Measurements from ENCODE around the gene HNF1A. TPM values are rescaled to one million over a fixed set of nuclear protein-coding genes. Genes with fewer than 3 reads are reported as not detected.
"Not testable (repeated sequence)": the region's sequence is repeated elsewhere in the genome, so short reads cannot be mapped to it uniquely, and the experiment has no call there.

The HNF1A gene
- total RNA-seq, 1 donor from 2014 or later = not detected

DNA sequence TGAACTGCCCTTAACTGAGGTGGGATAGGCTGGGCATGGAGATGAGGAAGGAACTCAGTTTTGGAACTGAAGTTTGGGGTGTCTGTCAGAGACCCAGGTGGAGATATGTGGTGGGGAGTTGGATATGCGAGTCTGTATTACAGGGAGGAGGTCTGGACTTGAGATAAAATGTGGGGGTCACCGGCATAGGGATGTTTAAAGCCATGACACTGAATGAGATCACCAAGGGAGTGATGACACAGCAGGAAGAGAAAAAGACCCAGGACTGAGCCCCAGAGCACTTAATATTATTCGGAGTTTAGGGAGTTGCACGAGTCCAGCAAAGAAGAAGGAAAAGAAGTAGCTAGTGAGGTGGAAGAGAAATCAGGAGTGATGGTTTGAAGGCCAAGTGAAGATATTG lies 64.7 kb downstream of the HNF1A start:
- no peak for DNase-seq (ENCODE audit: extremely low read depth, low read depth, low spot score)

DNA sequence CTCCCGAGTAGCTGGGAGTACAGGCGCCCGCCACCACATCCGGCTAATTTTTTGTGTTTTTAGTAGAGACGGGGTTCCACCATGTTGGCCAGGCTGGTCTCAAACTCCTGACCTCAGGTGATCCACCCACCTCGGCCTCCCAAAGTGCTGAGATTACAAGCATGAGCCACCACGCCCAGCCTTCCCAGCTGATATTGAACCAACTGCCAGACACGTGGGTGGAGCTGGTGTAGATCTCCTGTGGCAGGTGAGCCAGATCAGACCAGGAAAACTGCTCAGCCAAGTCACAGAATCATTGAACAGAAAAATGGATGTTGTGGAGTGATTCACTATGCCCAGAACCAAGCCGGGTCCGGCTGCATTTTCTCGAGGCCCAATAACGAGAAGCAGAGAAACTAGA lies 69.1 kb downstream of the HNF1A start:
- not testable (repeated sequence) for DNase-seq (ENCODE audit: extremely low read depth, low read depth, low spot score)

- DNase-seq (ENCODE audit: extremely low read depth, low read depth, low spot score) = no peak
Observed at GRCh38 chr12:121048442-121048841, 70.1 kb downstream of the HNF1A start.

- DNase-seq (ENCODE audit: extremely low read depth, low read depth, low spot score) = no peak
Observed at GRCh38 chr12:121050725-121051124, 72.4 kb downstream of the HNF1A start.

Other genes with a start within 250 kb of the HNF1A start
- gene SPPL3, start 74.2 kb upstream of the HNF1A start, total RNA-seq = 19.7 and 33.7 TPM in 2 replicates
- 18.0 and 19.8 TPM in 2 replicates for gene C12orf43, start 37.9 kb downstream of the HNF1A start, total RNA-seq
- gene OASL, start 60.7 kb downstream of the HNF1A start, total RNA-seq = 0.39 and 2.4 TPM in 2 replicates
- gene P2RX7, start 154.3 kb downstream of the HNF1A start, total RNA-seq = 2.6 and 4.2 TPM in 2 replicates
- gene P2RX4, start 231.6 kb downstream of the HNF1A start, total RNA-seq = 204 and 244 TPM in 2 replicates